Activated naive CD4-positive, alpha-beta T cell treated with anti-CD3 and anti-CD28 coated beads, Interleukin-2, amount 50 U/mL, for 24 hours (primary cell): Measurements from ENCODE around the gene KCNH8.

ENCODE experiments used
- H3K27ac Mint-ChIP-seq: one replicate; pipeline ENCODE4 v1.8.0; 2021; ENCODE audit warnings: mild to moderate bottlenecking, mixed read lengths
- H3K27me3 Mint-ChIP-seq: one replicate; pipeline ENCODE4 v1.8.0; 2021; ENCODE audit warnings: mixed read lengths
- H3K36me3 Mint-ChIP-seq: one replicate; pipeline ENCODE4 v1.8.0; 2021; ENCODE audit warnings: mixed read lengths
- H3K4me1 Mint-ChIP-seq: one replicate; pipeline ENCODE4 v1.8.0; 2021; ENCODE audit warnings: mixed read lengths
- H3K4me3 Mint-ChIP-seq: one replicate; pipeline ENCODE4 v1.8.0; 2021; ENCODE audit warnings: mild to moderate bottlenecking, mixed read lengths
- H3K9me3 Mint-ChIP-seq: one replicate; pipeline ENCODE4 v1.8.0; 2021; ENCODE audit warnings: mixed read lengths

KCNH8 gene

GRCh38 chr3:19151171-19151570, 2.9 kb downstream of the KCNH8 start:
- Mint-ChIP-seq H3K4me1 (peaks cover 13% of the 10 kb centered on the region), H3K9me3 (peaks cover 9% of the 10 kb centered on the region), H3K4me3 (no peak overlapping the region), H3K27me3 (peaks cover 22% of the 10 kb centered on the region), H3K36me3 (no peaks in the 10 kb centered on the region), H3K27ac (no peak overlapping the region)

GRCh38 chr3:19154693-19155250, 6.5 kb downstream of the KCNH8 start:
- Mint-ChIP-seq H3K27ac (no peak overlapping the region), H3K27me3 (peaks cover 13% of the 10 kb centered on the region), H3K4me3 (no peak overlapping the region), H3K9me3 (peaks cover 5% of the 10 kb centered on the region), H3K36me3 (no peaks in the 10 kb centered on the region), H3K4me1 (no peaks in the 10 kb centered on the region)

- no peak overlapping the region for H3K4me3 Mint-ChIP-seq
- H3K4me1 Mint-ChIP-seq = no peaks in the 10 kb centered on the region
- H3K36me3 Mint-ChIP-seq = no peaks in the 10 kb centered on the region
- H3K27ac Mint-ChIP-seq = no peak overlapping the region
- H3K9me3 Mint-ChIP-seq = peaks cover 5% of the 10 kb centered on the region
- H3K27me3 Mint-ChIP-seq = peaks cover 12% of the 10 kb centered on the region
Observed at GRCh38 chr3:19155375-19155774, 7.1 kb downstream of the KCNH8 start.

- no peaks in the 10 kb centered on the region for H3K4me1 Mint-ChIP-seq
- peaks cover 5% of the 10 kb centered on the region for H3K9me3 Mint-ChIP-seq
- H3K4me3 Mint-ChIP-seq = no peak overlapping the region
- peaks cover 16% of the 10 kb centered on the region for H3K27me3 Mint-ChIP-seq
- no peaks in the 10 kb centered on the region for H3K36me3 Mint-ChIP-seq
- H3K27ac Mint-ChIP-seq = no peak overlapping the region
Observed at GRCh38 chr3:19159966-19160635, 11.8 kb downstream of the KCNH8 start.

GRCh38 chr3:19165654-19166053, 17.3 kb downstream of the KCNH8 start:
- Mint-ChIP-seq H3K4me1 (no peaks in the 10 kb centered on the region), H3K27me3 (peaks cover 6% of the 10 kb centered on the region), H3K9me3 (no peaks in the 10 kb centered on the region), H3K4me3 (no peak overlapping the region), H3K27ac (no peak overlapping the region), H3K36me3 (no peaks in the 10 kb centered on the region)

- no peaks in the 10 kb centered on the region for H3K4me1 Mint-ChIP-seq
- no peaks in the 10 kb centered on the region for H3K9me3 Mint-ChIP-seq
- no peaks in the 10 kb centered on the region for H3K27me3 Mint-ChIP-seq
- H3K4me3 Mint-ChIP-seq = no peak overlapping the region
- no peak overlapping the region for H3K27ac Mint-ChIP-seq
- no peaks in the 10 kb centered on the region for H3K36me3 Mint-ChIP-seq
Observed at GRCh38 chr3:19171794-19172193, 23.5 kb downstream of the KCNH8 start.

- Mint-ChIP-seq H3K9me3 (no peaks in the 10 kb centered on the region), H3K27ac (no peak overlapping the region), H3K4me3 (no peak overlapping the region), H3K36me3 (no peaks in the 10 kb centered on the region), H3K27me3 (peaks cover 6% of the 10 kb centered on the region), H3K4me1 (no peaks in the 10 kb centered on the region)
Observed at GRCh38 chr3:19173945-19174344, 25.6 kb downstream of the KCNH8 start.

GRCh38 chr3:19183584-19183983, 35.3 kb downstream of the KCNH8 start:
- H3K36me3 Mint-ChIP-seq = no peaks in the 10 kb centered on the region
- H3K27me3 Mint-ChIP-seq = peaks cover 10% of the 10 kb centered on the region
- H3K4me1 Mint-ChIP-seq = peaks cover 7% of the 10 kb centered on the region
- H3K27ac Mint-ChIP-seq = no peak overlapping the region
- no peaks in the 10 kb centered on the region for H3K9me3 Mint-ChIP-seq
- H3K4me3 Mint-ChIP-seq = no peak overlapping the region

GRCh38 chr3:19190126-19190525, 41.8 kb downstream of the KCNH8 start:
- H3K4me1 Mint-ChIP-seq = no peaks in the 10 kb centered on the region
- H3K27ac Mint-ChIP-seq = no peak overlapping the region
- peaks cover 2% of the 10 kb centered on the region for H3K27me3 Mint-ChIP-seq
- no peaks in the 10 kb centered on the region for H3K9me3 Mint-ChIP-seq
- no peak overlapping the region for H3K4me3 Mint-ChIP-seq
- H3K36me3 Mint-ChIP-seq = no peaks in the 10 kb centered on the region

GRCh38 chr3:19190602-19191001, 42.3 kb downstream of the KCNH8 start:
- Mint-ChIP-seq H3K4me3 (no peak overlapping the region), H3K9me3 (no peaks in the 10 kb centered on the region), H3K36me3 (no peaks in the 10 kb centered on the region), H3K4me1 (no peaks in the 10 kb centered on the region), H3K27ac (no peak overlapping the region), H3K27me3 (peaks cover 2% of the 10 kb centered on the region)

GRCh38 chr3:19199131-19199530, 50.8 kb downstream of the KCNH8 start:
- no peaks in the 10 kb centered on the region for H3K4me1 Mint-ChIP-seq
- no peak overlapping the region for H3K27ac Mint-ChIP-seq
- H3K27me3 Mint-ChIP-seq = peaks cover 2% of the 10 kb centered on the region
- no peaks in the 10 kb centered on the region for H3K36me3 Mint-ChIP-seq
- no peak overlapping the region for H3K4me3 Mint-ChIP-seq
- H3K9me3 Mint-ChIP-seq = no peaks in the 10 kb centered on the region

- H3K36me3 Mint-ChIP-seq = no peaks in the 10 kb centered on the region
- no peak overlapping the region for H3K4me3 Mint-ChIP-seq
- H3K4me1 Mint-ChIP-seq = no peaks in the 10 kb centered on the region
- no peaks in the 10 kb centered on the region for H3K9me3 Mint-ChIP-seq
- peaks cover 3% of the 10 kb centered on the region for H3K27me3 Mint-ChIP-seq
- H3K27ac Mint-ChIP-seq = no peak overlapping the region
Observed at GRCh38 chr3:19202303-19202702, 54.0 kb downstream of the KCNH8 start.

- no peak overlapping the region for H3K4me3 Mint-ChIP-seq
- peaks cover 3% of the 10 kb centered on the region for H3K27me3 Mint-ChIP-seq
Observed at GRCh38 chr3:19202754-19203153, 54.4 kb downstream of the KCNH8 start.

GRCh38 chr3:19206540-19206939, 58.2 kb downstream of the KCNH8 start:
- no peaks in the 10 kb centered on the region for H3K9me3 Mint-ChIP-seq
- H3K4me1 Mint-ChIP-seq = no peaks in the 10 kb centered on the region
- H3K4me3 Mint-ChIP-seq = no peak overlapping the region
- H3K27me3 Mint-ChIP-seq = peaks cover 3% of the 10 kb centered on the region
- no peak overlapping the region for H3K27ac Mint-ChIP-seq
- H3K36me3 Mint-ChIP-seq = no peaks in the 10 kb centered on the region

More at GRCh38 chr3:19202754-19203153, 54.4 kb downstream of the KCNH8 start:
- no peaks in the 10 kb centered on the region for H3K9me3 Mint-ChIP-seq
- no peaks in the 10 kb centered on the region for H3K4me1 Mint-ChIP-seq
- no peak overlapping the region for H3K27ac Mint-ChIP-seq
- no peaks in the 10 kb centered on the region for H3K36me3 Mint-ChIP-seq

- no peaks in the 10 kb centered on the region for H3K4me1 Mint-ChIP-seq
- H3K27ac Mint-ChIP-seq = no peak overlapping the region
- H3K27me3 Mint-ChIP-seq = no peaks in the 10 kb centered on the region
- H3K36me3 Mint-ChIP-seq = no peaks in the 10 kb centered on the region
- no peaks in the 10 kb centered on the region for H3K9me3 Mint-ChIP-seq
- no peak overlapping the region for H3K4me3 Mint-ChIP-seq
Observed at GRCh38 chr3:19213603-19214220, 65.4 kb downstream of the KCNH8 start.

GRCh38 chr3:19215427-19215826, 67.1 kb downstream of the KCNH8 start:
- no peaks in the 10 kb centered on the region for H3K4me1 Mint-ChIP-seq
- no peaks in the 10 kb centered on the region for H3K9me3 Mint-ChIP-seq
- no peaks in the 10 kb centered on the region for H3K36me3 Mint-ChIP-seq
- no peak overlapping the region for H3K27ac Mint-ChIP-seq
- no peak overlapping the region for H3K4me3 Mint-ChIP-seq
- no peaks in the 10 kb centered on the region for H3K27me3 Mint-ChIP-seq
